LoVo (cell line): ENCODE data around the gene TMEM156.

ENCODE experiments used
- DNase-seq: peaks from one replicate; pipeline ENCODE4 v3.0.0-alpha.2; 2016; ENCODE audit warnings: low spot score

TMEM156 gene, protein sequence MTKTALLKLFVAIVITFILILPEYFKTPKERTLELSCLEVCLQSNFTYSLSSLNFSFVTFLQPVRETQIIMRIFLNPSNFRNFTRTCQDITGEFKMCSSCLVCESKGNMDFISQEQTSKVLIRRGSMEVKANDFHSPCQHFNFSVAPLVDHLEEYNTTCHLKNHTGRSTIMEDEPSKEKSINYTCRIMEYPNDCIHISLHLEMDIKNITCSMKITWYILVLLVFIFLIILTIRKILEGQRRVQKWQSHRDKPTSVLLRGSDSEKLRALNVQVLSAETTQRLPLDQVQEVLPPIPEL

DNA sequence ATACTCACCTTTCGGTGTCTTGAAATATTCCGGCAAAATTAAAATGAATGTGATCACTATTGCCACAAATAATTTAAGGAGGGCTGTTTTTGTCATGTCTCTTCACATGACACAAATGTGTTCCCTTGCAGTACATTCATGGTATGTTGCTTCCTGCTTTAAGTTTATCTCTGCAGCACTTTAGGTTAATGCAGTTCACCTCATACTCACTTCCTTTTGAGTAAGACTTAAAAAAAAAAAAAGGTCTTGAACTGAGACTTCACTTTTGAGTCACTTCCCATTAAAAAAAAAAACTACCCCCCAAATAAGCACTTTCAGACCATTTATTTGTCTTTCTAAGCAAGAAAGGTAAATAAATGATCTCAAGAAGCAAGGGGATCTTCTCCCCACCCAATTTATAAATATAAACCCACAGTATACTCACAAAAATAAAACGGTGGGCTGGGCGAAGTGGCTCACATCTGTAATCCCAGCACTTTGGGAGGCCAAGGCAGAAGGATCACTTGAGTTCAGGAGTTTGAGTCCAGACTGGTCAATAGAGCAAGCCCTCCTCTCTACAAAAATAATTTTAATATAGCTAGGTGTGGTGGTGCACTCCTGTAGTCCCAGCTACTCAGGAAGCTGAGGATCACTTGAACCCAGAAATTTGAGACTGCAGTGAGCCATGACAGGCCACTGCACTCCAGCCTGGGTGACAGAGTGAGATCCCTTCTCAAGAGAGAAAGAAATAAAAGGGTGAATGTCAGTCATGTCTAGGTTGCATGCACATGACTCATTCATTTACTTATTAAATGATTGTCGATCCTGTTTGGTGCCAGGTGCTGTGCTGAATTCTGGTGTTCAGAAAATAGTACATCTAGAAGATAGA, at the start of gene TMEM156:
TMEM156 (minus strand) TSS at position 192 of the 868 bp plus-strand sequence; CDS start at position 96, 96 bp downstream.
- no peak for DNase-seq

DNA sequence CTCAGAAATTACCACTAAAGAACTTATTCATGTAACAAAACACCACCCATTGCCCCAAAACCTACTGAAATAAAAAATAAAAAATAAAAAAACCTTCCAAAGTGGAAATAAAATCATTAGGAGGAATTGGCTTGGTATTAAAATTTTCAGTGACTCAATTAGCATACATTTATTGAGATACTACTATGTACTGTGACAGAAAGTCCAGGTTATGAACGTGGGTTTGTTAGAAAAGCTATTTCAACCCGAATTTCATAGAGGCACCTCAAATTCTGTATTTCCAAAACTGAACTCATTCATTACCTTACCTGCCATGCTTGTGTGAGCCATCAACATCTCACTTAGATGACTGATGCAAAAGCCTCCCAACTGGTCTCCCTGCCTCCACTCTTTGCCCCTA, 46.6 kb upstream of the TMEM156 start:
- no peak for DNase-seq

DNA sequence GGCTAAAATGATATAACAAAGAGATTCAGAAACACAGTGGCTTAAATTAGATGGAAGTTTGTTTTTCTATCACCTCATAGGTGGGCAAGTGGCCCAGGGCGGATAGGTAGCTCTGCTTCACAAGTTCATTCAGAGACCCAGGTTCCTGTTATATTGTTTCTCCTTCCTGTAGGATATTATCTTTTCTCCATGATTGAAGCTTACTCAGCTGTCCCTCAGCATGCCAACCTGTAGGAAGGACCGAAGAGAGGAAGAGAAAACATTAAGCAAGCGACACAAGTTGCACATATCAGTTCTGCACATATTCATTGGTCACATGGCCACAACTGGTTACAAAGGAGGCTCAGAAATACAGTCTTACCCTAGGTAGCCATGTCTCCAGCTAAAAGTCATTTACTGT, 36.7 kb upstream of the TMEM156 start:
- DNase-seq, result no peak

DNA sequence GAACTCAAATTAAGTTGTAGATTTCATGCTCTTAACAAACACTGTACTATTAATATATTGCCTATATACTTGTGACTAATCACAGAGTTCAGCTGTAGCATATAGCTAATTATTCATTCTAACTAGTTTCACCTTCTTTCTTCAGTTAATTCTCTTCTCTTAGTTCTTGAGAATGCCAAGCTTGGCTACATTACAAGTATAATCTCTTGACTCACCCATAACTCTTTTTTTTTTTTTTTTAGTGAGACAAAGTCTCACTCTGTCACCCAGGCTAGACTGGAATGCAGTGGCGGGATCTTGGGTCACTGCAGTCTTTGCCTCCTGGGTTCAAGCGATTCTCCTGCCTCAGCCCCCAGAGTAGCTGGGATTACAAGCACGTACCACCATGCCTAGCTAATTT, 35.2 kb upstream of the TMEM156 start:
- DNase-seq, result no peak

DNA sequence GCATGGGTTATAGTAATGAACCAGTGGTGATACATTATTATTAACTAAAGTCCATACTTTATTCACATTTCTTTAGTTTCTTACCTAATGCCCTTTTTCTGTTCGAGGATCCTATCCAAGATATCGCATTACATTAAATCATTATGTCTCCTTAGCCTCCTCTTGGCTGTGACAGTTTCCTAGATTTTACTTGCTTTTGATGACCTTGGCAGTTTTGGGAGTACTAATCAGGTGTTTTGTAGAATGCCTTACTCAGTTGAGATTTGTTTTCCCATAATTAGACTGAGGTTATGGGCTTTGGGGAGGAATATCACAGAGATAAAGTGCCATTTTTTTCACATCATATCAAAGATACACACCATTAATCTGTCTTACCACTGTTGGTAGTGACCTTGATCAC, 34.8 kb upstream of the TMEM156 start:
- DNase-seq, result no peak

- no peak for DNase-seq
Observed at GRCh38 chr4:39066371-39066770, 34.2 kb upstream of the TMEM156 start.

DNA sequence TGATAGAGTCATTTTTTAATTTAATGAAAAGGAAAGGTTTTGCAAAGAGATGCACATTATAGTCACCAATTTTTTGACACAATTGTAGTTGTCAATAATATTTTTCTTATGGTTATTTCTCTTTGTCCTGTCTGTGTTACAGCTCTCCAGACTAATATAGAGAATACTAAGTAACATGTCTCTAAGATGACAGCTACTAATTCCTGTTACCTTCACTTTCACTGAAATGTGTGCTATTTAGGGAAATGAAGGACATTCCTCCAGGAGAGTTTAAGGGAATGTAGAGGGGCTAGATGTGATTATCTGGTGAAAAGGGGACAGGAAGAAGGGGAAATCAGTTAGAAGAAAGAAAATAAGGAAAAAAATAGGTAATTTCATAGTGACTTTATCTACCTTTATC, 31.2 kb upstream of the TMEM156 start:
- DNase-seq, result no peak

- DNase-seq, result no peak
Observed at GRCh38 chr4:39062770-39063097, 30.5 kb upstream of the TMEM156 start.

DNA sequence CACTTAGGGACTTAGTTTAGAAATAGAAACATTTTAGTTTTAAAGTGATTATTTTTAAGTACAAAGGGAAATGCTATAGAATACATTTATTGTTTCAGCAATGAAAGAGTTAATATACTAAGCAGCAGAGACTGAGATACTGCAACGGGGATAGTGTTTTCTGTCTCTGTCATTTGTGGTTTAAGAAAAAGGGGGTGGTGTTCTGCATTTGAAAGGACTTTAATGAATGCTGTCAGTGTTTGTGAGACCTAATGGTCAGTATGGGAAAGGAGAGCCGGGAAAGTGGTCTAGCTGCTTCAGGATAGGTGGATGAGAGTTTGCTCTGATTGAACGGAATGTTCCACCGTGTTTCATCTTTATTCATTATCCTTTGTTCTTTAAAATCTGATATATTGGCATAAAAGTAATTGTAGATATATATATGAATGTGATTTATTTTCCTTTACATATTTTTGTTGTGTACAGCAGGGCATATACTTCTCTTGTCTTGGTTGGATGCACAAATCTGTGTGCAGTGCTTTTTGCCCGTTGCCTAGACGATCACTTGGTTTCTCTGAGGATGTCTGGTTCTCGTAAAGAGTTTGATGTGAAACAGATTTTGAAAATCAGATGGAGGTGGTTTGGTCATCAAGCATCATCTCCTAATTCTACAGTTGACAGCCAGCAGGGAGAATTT, 30.0 kb upstream of the TMEM156 start, which contains the start of gene KLHL5:
KLHL5 (plus strand) TSS at position 139 of the 676 bp plus-strand sequence; CDS start at position 560, 421 bp downstream.
- no peak for DNase-seq

GRCh38 chr4:39061457-39061856, 29.2 kb upstream of the TMEM156 start:
- no peak for DNase-seq

DNA sequence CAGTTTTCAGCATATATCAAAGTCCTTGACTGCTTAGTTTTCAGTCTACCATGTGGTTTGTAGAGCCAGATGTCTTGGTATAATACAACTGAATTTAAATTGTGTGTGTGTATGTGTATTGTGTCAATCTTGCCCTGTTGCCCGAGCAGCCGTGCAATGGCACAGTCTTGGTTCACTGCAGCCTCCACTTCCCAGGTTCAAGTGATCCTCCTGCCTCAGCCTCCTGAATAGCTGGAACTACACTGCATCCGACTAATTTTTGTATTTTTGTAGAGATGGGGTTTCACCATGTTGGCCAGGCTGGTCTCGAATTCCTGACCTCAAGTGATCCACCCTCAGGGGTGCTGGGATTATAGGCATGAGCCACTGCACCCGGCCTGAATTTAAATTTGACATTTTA, 23.8 kb upstream of the TMEM156 start:
- DNase-seq, result no peak

GRCh38 chr4:39054497-39054896, 22.3 kb upstream of the TMEM156 start:
- no peak for DNase-seq

GRCh38 chr4:39053983-39054382, 21.8 kb upstream of the TMEM156 start:
- DNase-seq, result no peak

DNA sequence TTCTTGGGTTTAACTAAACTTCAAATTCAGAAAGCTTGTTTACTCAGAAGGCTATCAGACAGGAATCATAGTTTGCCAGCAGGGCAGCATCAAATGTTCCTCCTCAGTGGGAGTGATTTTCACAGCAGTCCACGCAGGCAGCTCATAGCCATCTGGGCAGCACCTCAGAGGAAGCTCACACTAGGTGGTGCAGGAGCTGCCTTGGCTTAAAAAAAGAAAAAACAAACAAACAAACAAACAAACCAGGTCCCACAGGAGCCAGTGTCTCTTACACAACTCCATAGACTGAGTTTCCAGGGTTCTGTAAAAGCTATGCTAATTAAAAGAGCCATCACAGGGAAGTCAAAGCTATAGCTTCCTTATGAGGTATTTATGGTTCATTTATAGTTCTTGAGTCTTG, 19.3 kb upstream of the TMEM156 start:
- no peak for DNase-seq

DNA sequence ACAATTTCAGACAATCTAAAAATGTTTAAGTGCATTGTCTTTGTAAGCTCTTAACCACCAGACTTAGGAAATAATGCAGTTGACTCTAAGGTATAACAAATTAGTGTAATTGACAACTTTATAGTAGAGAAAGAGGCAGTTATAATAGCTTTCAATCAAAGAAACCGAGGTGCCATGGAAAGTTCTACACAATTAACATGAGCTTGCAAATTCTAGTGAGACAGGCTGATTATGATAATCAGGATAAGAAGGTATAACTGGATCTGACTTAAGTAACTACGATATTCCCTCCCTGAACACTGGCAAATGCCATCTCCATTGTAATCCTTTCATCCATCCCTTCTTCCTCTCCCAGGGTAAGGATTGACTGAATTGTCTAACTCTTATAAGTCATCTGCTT, 18.4 kb upstream of the TMEM156 start:
- DNase-seq, result no peak

DNA sequence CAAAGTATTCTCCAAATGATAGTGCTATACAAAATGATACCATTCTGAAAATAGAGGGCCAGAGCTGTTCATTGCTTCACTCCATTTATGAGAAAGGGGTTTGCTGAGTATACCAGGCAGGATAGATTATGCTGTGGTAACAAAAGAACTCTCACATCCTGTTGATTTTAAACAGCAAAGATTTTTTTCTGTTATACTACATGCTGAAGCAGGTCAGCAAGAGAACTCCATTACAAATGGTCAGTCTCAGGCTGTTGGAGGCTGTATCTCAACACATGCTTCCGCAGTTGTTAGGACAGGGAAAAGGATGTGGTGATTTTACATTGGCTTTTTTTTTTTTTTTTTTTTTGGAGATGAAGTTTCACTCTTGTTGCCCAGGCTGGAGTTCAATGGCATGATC, 16.1 kb upstream of the TMEM156 start:
- DNase-seq, result no peak

- no peak for DNase-seq
Observed at GRCh38 chr4:39047681-39048080, 15.5 kb upstream of the TMEM156 start.

DNA sequence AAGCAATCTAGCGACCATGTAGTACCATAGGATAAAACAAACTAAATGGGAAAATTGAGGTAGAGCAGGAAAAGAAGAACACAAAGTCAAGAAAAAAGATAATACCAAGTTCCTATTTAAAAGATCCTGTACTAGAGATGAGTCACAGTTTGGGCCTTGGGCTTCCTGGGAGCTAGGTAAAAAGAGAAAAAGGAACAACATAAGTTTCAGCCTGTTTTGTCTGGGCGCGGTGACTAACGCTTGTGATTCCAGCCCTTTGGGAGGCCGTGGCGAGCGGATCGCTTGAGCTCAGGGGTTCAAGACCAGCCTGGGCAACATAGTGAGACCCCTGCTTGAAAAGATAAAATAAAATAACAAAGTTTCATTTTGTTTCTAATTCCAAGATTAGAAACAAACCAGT, 14.0 kb upstream of the TMEM156 start:
- no peak for DNase-seq

DNA sequence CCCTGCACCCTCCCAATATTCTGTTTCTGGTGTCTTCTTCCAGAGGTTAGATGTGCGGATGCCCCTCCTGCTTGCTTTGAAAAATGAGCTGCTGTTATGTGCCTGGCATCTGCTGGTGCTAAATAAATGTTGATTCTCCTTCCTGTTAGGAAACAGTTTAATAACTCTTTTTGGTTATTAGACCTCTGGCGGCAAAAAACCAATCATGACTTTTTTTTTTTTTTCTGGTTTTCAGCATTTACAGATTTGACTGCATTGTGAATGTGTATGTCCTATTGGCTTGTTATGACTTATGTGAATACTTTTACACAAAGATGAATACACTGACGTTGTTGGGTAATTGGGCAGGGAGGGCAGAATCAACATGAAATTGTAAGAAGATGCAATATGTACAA, 13.6 kb upstream of the TMEM156 start:
- DNase-seq, result no peak

- no peak for DNase-seq
Observed at GRCh38 chr4:39044956-39045826, 13.0 kb upstream of the TMEM156 start.

DNA sequence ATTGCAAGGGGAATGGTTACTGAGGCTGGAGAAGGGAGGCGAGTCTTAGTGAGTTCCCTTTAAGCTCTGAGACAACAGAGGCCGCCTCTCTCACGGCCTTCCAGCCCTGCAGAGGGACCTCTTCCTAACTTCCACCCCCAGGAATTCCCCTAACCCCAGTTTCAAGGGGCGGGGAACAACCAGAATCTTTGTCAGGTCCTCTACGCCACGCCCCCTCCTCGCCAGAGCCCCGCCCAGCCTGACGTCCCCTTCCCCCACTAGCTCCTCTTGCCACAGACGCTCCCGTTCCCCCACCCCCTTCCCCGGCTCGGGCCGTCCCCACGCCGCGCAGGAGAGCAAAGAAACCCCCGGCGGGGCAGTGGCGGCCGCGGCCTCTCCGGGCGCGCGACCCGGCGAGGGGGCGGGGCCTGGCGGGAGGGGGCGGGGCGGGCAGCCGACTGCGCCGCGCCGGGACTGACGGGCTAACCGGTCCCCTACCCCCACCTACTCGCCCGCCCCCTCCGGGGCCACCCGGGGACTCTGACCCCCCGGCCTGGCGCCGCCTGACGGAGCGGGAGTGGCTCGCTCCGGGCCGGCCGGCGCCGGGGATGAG, 12.3 kb upstream of the TMEM156 start:
- DNase-seq, result peak; percentile 74
